ENCODE results near the gene IP6K3. TPM values are rescaled to one million over a fixed set of nuclear protein-coding genes. Genes with fewer than 3 reads are reported as not detected.

The IP6K3 gene
- total RNA-seq, 1 experiment from 2014 or later = not detected

- no peak for DNase-seq (ENCODE audit: low read depth)
Observed at GRCh38 chr6:33673851-33674250, 72.9 kb downstream of the IP6K3 start.

GRCh38 chr6:33672808-33673207 lies 73.9 kb downstream of the IP6K3 start:
- DNase-seq (ENCODE audit: low read depth) = peak; percentile 99

GRCh38 chr6:33671744-33672072 lies 75.0 kb downstream of the IP6K3 start:
- peak; percentile 48 for DNase-seq (ENCODE audit: low read depth)

Other genes starting within 250 kb of the IP6K3 start
- gene BAK1, start 166.6 kb downstream of the IP6K3 start, total RNA-seq (2014; rRNA removed; shearing (Covaris generic)) = 34.0 and 43.7 TPM in 2 replicates
- gene ITPR3, start 125.6 kb downstream of the IP6K3 start, total RNA-seq (2014; rRNA removed; shearing (Covaris generic)) = 21.9 and 40.3 TPM in 2 replicates
- gene UQCC2, start 35.2 kb downstream of the IP6K3 start, total RNA-seq (2014; rRNA removed; shearing (Covaris generic)) = 81.0 and 97.6 TPM in 2 replicates
- 48.2 and 69.2 TPM in 2 replicates for gene LEMD2, start 42.2 kb upstream of the IP6K3 start, total RNA-seq (2014; rRNA removed; shearing (Covaris generic))
- not detected in 2 replicates for gene MLN, start 57.1 kb upstream of the IP6K3 start, total RNA-seq (2014; rRNA removed; shearing (Covaris generic))